Progenitor cell of endocrine pancreas (in vitro differentiated cells): ENCODE data around the gene PTPN12. TPM values are rescaled to one million over a fixed set of nuclear protein-coding genes. Genes with fewer than 3 reads are reported as not detected.

Source experiments
- DNase-seq: peaks from one replicate; pipeline ENCODE4 v3.0.0; 2021; ENCODE audit warnings: low spot score; ENCODE audit not compliant: unreplicated experiment
- H3K27ac Mint-ChIP-seq: 2 replicates; pipeline ENCODE4 v1.8.0; 2021; ENCODE audit warnings: mild to moderate bottlenecking, moderate library complexity, mixed read lengths
- H3K27me3 Mint-ChIP-seq: 2 replicates; pipeline ENCODE4 v1.8.0; 2021; ENCODE audit warnings: mixed read lengths
- H3K36me3 Mint-ChIP-seq: 2 replicates; pipeline ENCODE4 v1.8.0; 2022; ENCODE audit warnings: mixed read lengths; ENCODE audit not compliant: insufficient read depth
- H3K4me1 Mint-ChIP-seq: 2 replicates; pipeline ENCODE4 v1.8.0; 2021; ENCODE audit warnings: low read depth, mixed read lengths
- H3K4me3 Mint-ChIP-seq: 2 replicates; pipeline ENCODE4 v1.8.0; 2021; ENCODE audit warnings: low read depth, mild to moderate bottlenecking, moderate library complexity, mixed read lengths
- H3K9me3 Mint-ChIP-seq: 2 replicates; pipeline ENCODE4 v1.8.0; 2021; ENCODE audit warnings: low read depth, mixed read lengths
- CTCF ChIP-seq: fragments of 200-600 bp; sonication (generic); IDR thresholded peaks from one replicate; pipeline ENCODE4 v1.5.0; 2021; ENCODE audit warnings: antibody characterized with exemption, mild to moderate bottlenecking; ENCODE audit not compliant: unreplicated experiment
- total RNA-seq: library from RNA; stranded (reverse); gene quantifications from 2 replicates; pipeline ENCODE4 v1.2.1, GENCODE V29; 2021

The PTPN12 gene
- total RNA-seq, 1 donor from 2014 or later: 140 TPM

- H3K27me3 Mint-ChIP-seq: no peaks in the 10 kb centered on the region
- no peaks in the 10 kb centered on the region for H3K4me1 Mint-ChIP-seq
- H3K27ac Mint-ChIP-seq: peak overlapping the region; percentile 92
- no peak for TF ChIP-seq CTCF
- peaks cover 36% of the 10 kb centered on the region for H3K36me3 Mint-ChIP-seq
- H3K9me3 Mint-ChIP-seq: peaks cover 2% of the 10 kb centered on the region
- no peak overlapping the region for H3K4me3 Mint-ChIP-seq
- no peak for DNase-seq
Observed at GRCh38 chr7:77606562-77606961, 69.5 kb downstream of the PTPN12 start.

- H3K36me3 Mint-ChIP-seq: peaks cover 14% of the 10 kb centered on the region
- DNase-seq: no peak
- no peak overlapping the region for H3K4me3 Mint-ChIP-seq
- no peaks in the 10 kb centered on the region for H3K27me3 Mint-ChIP-seq
- no peak for TF ChIP-seq CTCF
- no peaks in the 10 kb centered on the region for H3K9me3 Mint-ChIP-seq
- no peaks in the 10 kb centered on the region for H3K4me1 Mint-ChIP-seq
- H3K27ac Mint-ChIP-seq: no peak overlapping the region
Observed at GRCh38 chr7:77619314-77619713, 82.2 kb downstream of the PTPN12 start.

GRCh38 chr7:77626586-77627308 is 89.7 kb downstream of the PTPN12 start:
- Mint-ChIP-seq H3K36me3 (peaks cover 16% of the 10 kb centered on the region), H3K27ac (peak overlapping the region; percentile 40), H3K27me3 (no peaks in the 10 kb centered on the region), H3K4me1 (no peaks in the 10 kb centered on the region), H3K4me3 (no peak overlapping the region), H3K9me3 (no peaks in the 10 kb centered on the region)
- no peak for DNase-seq
- TF ChIP-seq CTCF: no peak

GRCh38 chr7:77627309-77627676 is 90.2 kb downstream of the PTPN12 start:
- peaks cover 11% of the 10 kb centered on the region for H3K36me3 Mint-ChIP-seq
- no peaks in the 10 kb centered on the region for H3K9me3 Mint-ChIP-seq
- DNase-seq: no peak
- H3K27ac Mint-ChIP-seq: no peak overlapping the region
- no peak for TF ChIP-seq CTCF
- no peak overlapping the region for H3K4me3 Mint-ChIP-seq
- no peaks in the 10 kb centered on the region for H3K27me3 Mint-ChIP-seq
- no peaks in the 10 kb centered on the region for H3K4me1 Mint-ChIP-seq

GRCh38 chr7:77629797-77630196 is 92.7 kb downstream of the PTPN12 start:
- Mint-ChIP-seq H3K27me3 (no peaks in the 10 kb centered on the region), H3K4me3 (no peak overlapping the region), H3K4me1 (no peaks in the 10 kb centered on the region), H3K36me3 (peaks cover 15% of the 10 kb centered on the region), H3K9me3 (no peaks in the 10 kb centered on the region), H3K27ac (no peak overlapping the region)
- no peak for TF ChIP-seq CTCF
- DNase-seq: no peak
